ENCODE measurements around the gene C16orf74. TPM values are rescaled to one million over a fixed set of nuclear protein-coding genes. Genes with fewer than 3 reads are reported as not detected.

The C16orf74 gene
- total and polyA plus RNA-seq, 2 of the 13 experiments (the other 11 are each of a cell fraction or from before 2014, with no cell fraction given), result 0.13 to 0.29 TPM

GRCh38 chr16:85781695-85782370, 30.9 kb upstream of the C16orf74 start (continued):
- TF ChIP-seq, protein P1, sequence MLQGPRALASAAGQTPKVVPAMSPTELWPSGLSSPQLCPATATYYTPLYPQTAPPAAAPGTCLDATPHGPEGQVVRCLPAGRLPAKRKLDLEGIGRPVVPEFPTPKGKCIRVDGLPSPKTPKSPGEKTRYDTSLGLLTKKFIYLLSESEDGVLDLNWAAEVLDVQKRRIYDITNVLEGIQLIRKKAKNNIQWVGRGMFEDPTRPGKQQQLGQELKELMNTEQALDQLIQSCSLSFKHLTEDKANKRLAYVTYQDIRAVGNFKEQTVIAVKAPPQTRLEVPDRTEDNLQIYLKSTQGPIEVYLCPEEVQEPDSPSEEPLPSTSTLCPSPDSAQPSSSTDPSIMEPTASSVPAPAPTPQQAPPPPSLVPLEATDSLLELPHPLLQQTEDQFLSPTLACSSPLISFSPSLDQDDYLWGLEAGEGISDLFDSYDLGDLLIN (CRISPR knock-in tag; IDR thresholded peaks at IDR 0.05; ENCODE audit: borderline replicate concordance), result no peak
- TF ChIP-seq, protein P2, sequence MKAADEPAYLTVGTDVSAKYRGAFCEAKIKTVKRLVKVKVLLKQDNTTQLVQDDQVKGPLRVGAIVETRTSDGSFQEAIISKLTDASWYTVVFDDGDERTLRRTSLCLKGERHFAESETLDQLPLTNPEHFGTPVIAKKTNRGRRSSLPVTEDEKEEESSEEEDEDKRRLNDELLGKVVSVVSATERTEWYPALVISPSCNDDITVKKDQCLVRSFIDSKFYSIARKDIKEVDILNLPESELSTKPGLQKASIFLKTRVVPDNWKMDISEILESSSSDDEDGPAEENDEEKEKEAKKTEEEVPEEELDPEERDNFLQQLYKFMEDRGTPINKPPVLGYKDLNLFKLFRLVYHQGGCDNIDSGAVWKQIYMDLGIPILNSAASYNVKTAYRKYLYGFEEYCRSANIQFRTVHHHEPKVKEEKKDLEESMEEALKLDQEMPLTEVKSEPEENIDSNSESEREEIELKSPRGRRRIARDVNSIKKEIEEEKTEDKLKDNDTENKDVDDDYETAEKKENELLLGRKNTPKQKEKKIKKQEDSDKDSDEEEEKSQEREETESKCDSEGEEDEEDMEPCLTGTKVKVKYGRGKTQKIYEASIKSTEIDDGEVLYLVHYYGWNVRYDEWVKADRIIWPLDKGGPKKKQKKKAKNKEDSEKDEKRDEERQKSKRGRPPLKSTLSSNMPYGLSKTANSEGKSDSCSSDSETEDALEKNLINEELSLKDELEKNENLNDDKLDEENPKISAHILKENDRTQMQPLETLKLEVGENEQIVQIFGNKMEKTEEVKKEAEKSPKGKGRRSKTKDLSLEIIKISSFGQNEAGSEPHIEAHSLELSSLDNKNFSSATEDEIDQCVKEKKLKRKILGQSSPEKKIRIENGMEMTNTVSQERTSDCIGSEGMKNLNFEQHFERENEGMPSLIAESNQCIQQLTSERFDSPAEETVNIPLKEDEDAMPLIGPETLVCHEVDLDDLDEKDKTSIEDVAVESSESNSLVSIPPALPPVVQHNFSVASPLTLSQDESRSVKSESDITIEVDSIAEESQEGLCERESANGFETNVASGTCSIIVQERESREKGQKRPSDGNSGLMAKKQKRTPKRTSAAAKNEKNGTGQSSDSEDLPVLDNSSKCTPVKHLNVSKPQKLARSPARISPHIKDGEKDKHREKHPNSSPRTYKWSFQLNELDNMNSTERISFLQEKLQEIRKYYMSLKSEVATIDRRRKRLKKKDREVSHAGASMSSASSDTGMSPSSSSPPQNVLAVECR (CRISPR knock-in tag; IDR thresholded peaks at IDR 0.05; ENCODE audit: borderline replicate concordance), result peak; percentile 42
- TF ChIP-seq ZKSCAN5 (CRISPR knock-in tag; IDR thresholded peaks at IDR 0.05), result no peak
- TF ChIP-seq LCORL (IDR thresholded peaks at IDR 0.05), result no peak
- peak; percentile 52; the same call in 1 of the 2 replicates for TF ChIP-seq LCORL (CRISPR knock-in tag; IDR thresholded peaks at IDR 0.05)
- TF ChIP-seq HNF1A (IDR thresholded peaks at IDR 0.05; ENCODE audit: low read depth), result no peak
- TF ChIP-seq HNF1A (CRISPR knock-in tag; IDR thresholded peaks at IDR 0.05; ENCODE audit: borderline replicate concordance), result no peak
- no peak for TF ChIP-seq MIER2 (CRISPR knock-in tag; IDR thresholded peaks at IDR 0.05)
- 0 out of 2 replicates have a peak, but pooled peaks have one; percentile 18 for TF ChIP-seq PAXIP1 (CRISPR knock-in tag; conservative IDR thresholded peaks at IDR 0.05)
- TF ChIP-seq ZNF143 (CRISPR knock-in tag; IDR thresholded peaks at IDR 0.05), result peak; percentile 35; the same call in 1 of the 2 replicates
- no peak for TF ChIP-seq HNRNPK (IDR thresholded peaks at IDR 0.05; ENCODE audit: low read depth, low read length, poor library complexity, severe bottlenecking)
- no peak for TF ChIP-seq FOXA1 (IDR thresholded peaks at IDR 0.05)
- TF ChIP-seq FOXA1 (CRISPR knock-in tag; IDR thresholded peaks at IDR 0.05), result peak; percentile 7; the same call in 1 of the 2 replicates
- 0 out of 2 replicates have a peak, but pooled peaks have one; percentile 17 for TF ChIP-seq NR2F2 (IDR thresholded peaks at IDR 0.05; ENCODE audit: borderline replicate concordance, low read depth)
